Stimulated activated CD4-positive, alpha-beta T cell treated with anti-CD3 and anti-CD28 coated beads, TNF-alpha, amount 100 ng/mL, for 48 hours (primary cell): ENCODE measurements around the gene APLP1.

Experiments used
- DNase-seq, 3 donors: peaks; one replicate each; pipeline ENCODE4 v3.0.0-alpha.2; 2020; ENCODE audit warnings: low read depth in 3 of 3

APLP1 gene

GRCh38 chr19:35852029-35852780, 16.2 kb upstream of the APLP1 start, which contains the start of gene NPHS1:
TSS of gene NPHS1 (minus strand) at chr19:35852504. CDS start at chr19:35851837, 667 bp downstream.
- DNase-seq, result no peak

- no peak for DNase-seq
Observed at GRCh38 chr19:35853038-35853756, 15.2 kb upstream of the APLP1 start.

GRCh38 chr19:35856546-35857149, 11.7 kb upstream of the APLP1 start, which contains the start of gene KIRREL2:
TSS of gene KIRREL2 (plus strand) at chr19:35856911. CDS start at chr19:35857120, 209 bp downstream.
- DNase-seq, result no peak

GRCh38 chr19:35858311-35858710, 10.1 kb upstream of the APLP1 start:
- DNase-seq, result no peak

- DNase-seq, result no peak
Observed at GRCh38 chr19:35859414-35859813, 9.0 kb upstream of the APLP1 start.

- DNase-seq, result no peak
Observed at GRCh38 chr19:35860436-35860817, 7.9 kb upstream of the APLP1 start.

- no peak for DNase-seq
Observed at GRCh38 chr19:35860818-35861639, 7.3 kb upstream of the APLP1 start.

- DNase-seq, result no peak
Observed at GRCh38 chr19:35861640-35862160, 6.7 kb upstream of the APLP1 start.

GRCh38 chr19:35862528-35862927, 5.8 kb upstream of the APLP1 start:
- DNase-seq, result no peak

- DNase-seq, result no peak
Observed at GRCh38 chr19:35863018-35863417, 5.4 kb upstream of the APLP1 start.

- DNase-seq, result no peak
Observed at GRCh38 chr19:35868823-35869326, 501 bp downstream of the APLP1 start.

GRCh38 chr19:35869327-35870123, 1.2 kb downstream of the APLP1 start:
- peak; percentile 76 to 86 (median 85) for DNase-seq

GRCh38 chr19:35870124-35870736, 1.9 kb downstream of the APLP1 start:
- DNase-seq, result peak in 2 of 3 donors; percentile 49 to 63

GRCh38 chr19:35870798-35871197, 2.4 kb downstream of the APLP1 start:
- no peak for DNase-seq

GRCh38 chr19:35871611-35872010, 3.2 kb downstream of the APLP1 start:
- no peak for DNase-seq

GRCh38 chr19:35872180-35872579, 3.8 kb downstream of the APLP1 start:
- no peak for DNase-seq

GRCh38 chr19:35874392-35874930, 6.1 kb downstream of the APLP1 start:
- DNase-seq, result no peak

- no peak for DNase-seq
Observed at GRCh38 chr19:35879068-35879467, 10.7 kb downstream of the APLP1 start.

- DNase-seq, result peak; percentile 72 to 80 (median 79)
Observed at GRCh38 chr19:35879770-35880317, 11.5 kb downstream of the APLP1 start.
